SK-N-SH (cell line): ENCODE data around the gene SYNJ1. TPM values are rescaled to one million over a fixed set of nuclear protein-coding genes. Genes with fewer than 3 reads are reported as not detected.

ENCODE experiments used
- CTCF ChIA-PET: fragments of 300-600, 350-600 bp; formaldehyde crosslinking; extraction: SDS; loops from one replicate; lab custom pipeline; 2021; lab: Yijun Ruan, JAX
- POLR2A ChIA-PET: fragments of 350-600 bp; sonication (Branson Sonifier 250); formaldehyde crosslinking; extraction: SDS; loops from one replicate; lab custom pipeline; 2020; ENCODE audit warnings: antibody characterized with exemption, inconsistent platforms; lab: Yijun Ruan, JAX
- DNase-seq: peaks from one replicate; pipeline ENCODE4 v3.0.0; 2012
- H2AFZ ChIP-seq: fragments of 200-600 bp; sonication (generic); 2 replicates; pipeline ENCODE4 v1.8.1; 2016; ENCODE audit warnings: antibody characterized with exemption, mild to moderate bottlenecking, low read depth
- H3F3A ChIP-seq: fragments of 200-600 bp; sonication (generic); replicated peaks from 2 replicates; pipeline ENCODE3; 2016; ENCODE audit warnings: antibody characterized with exemption, mild to moderate bottlenecking; ENCODE audit not compliant: insufficient read depth
- H3K27ac ChIP-seq, 2 experiments: fragments of 200-500 bp in 1 of 2; fragments of 200-600 bp in 1 of 2; sonication (Bioruptor generic) in 1 of 2; sonication (generic), shearing (Covaris generic) in 1 of 2; 2 replicates each; pipeline versions ENCODE4 v1.5.1 to v1.6.1; 2014 to 2016; ENCODE audit warnings: low read depth in 2 of 2, inconsistent platforms in 1 of 2, low read length in 1 of 2, mild to moderate bottlenecking in 1 of 2, mixed read lengths in 1 of 2
- H3K27me3 ChIP-seq: fragments of 200-600 bp; sonication (generic), shearing (Covaris generic); 2 replicates; pipeline ENCODE4 v1.6.1; 2016; ENCODE audit warnings: mixed run types; ENCODE audit not compliant: insufficient read depth
- H3K36me3 ChIP-seq, 2 experiments: fragments of 200-500 bp in 1 of 2; fragments of 200-600 bp in 1 of 2; sonication (Bioruptor generic) in 1 of 2; sonication (generic) in 1 of 2; replicated peaks in 1 of 2; 2 replicates each; pipeline versions ENCODE3 to v1.5.1; 2014 to 2016; ENCODE audit warnings: low read length in 1 of 2, mild to moderate bottlenecking in 1 of 2; ENCODE audit not compliant: insufficient read depth in 2 of 2, control insufficient read depth in 1 of 2
- H3K4me1 ChIP-seq, 2 experiments: fragments of 200-500 bp in 1 of 2; fragments of 200-600 bp in 1 of 2; sonication (Bioruptor generic) in 1 of 2; sonication (generic), shearing (Covaris generic) in 1 of 2; 2 replicates each; pipeline versions ENCODE4 v1.5.1 to v1.6.1; 2014 to 2016; ENCODE audit warnings: low read depth in 1 of 2, low read length in 1 of 2, mixed run types in 1 of 2; ENCODE audit not compliant: insufficient read depth in 2 of 2, control insufficient read depth in 1 of 2
- H3K4me2 ChIP-seq: fragments of 200-600 bp; sonication (generic), shearing (Covaris generic); 2 replicates; pipeline ENCODE4 v1.6.1; 2017; ENCODE audit warnings: mixed run types
- H3K4me3 ChIP-seq, 2 experiments: fragments of 200-500 bp in 1 of 2; fragments of 200-600 bp in 1 of 2; sonication (Bioruptor generic) in 1 of 2; sonication (generic), shearing (Covaris generic) in 1 of 2; 2 replicates each; pipeline versions ENCODE4 v1.5.1 to v1.8.1; 2014 to 2016; ENCODE audit warnings: low read depth in 2 of 2, inconsistent platforms in 1 of 2, low read length in 1 of 2, mild to moderate bottlenecking in 1 of 2, mixed read lengths in 1 of 2, moderate library complexity in 1 of 2
- H3K79me2 ChIP-seq: fragments of 200-600 bp; sonication (generic); 2 replicates; pipeline ENCODE4 v1.8.1; 2017; ENCODE audit warnings: mild to moderate bottlenecking; ENCODE audit not compliant: insufficient read depth
- H3K9ac ChIP-seq: fragments of 200-600 bp; sonication (generic); 2 replicates; pipeline ENCODE4 v1.6.1; 2017; ENCODE audit warnings: mixed run types
- H3K9me2 ChIP-seq: fragments of 200-600 bp; sonication (generic); 2 replicates; pipeline ENCODE4 v1.6.1; 2017; ENCODE audit warnings: mixed run types
- H3K9me3 ChIP-seq: fragments of 200-600 bp; sonication (generic); 2 replicates; pipeline ENCODE4 v1.6.1; 2017; ENCODE audit warnings: mixed run types, mild to moderate bottlenecking, moderate library complexity
- H4K20me1 ChIP-seq: fragments of 200-600 bp; sonication (generic); 2 replicates; pipeline ENCODE4 v1.6.1; 2017; ENCODE audit warnings: mild to moderate bottlenecking, mixed run types; ENCODE audit not compliant: insufficient read depth
- CTCF ChIP-seq: fragments of 200-600 bp; sonication (generic); IDR thresholded peaks from 2 replicates; pipeline ENCODE4 v1.6.1; 2017; ENCODE audit warnings: antibody characterized with exemption, mild to moderate bottlenecking, moderate library complexity
- EP300 ChIP-seq, 2 experiments: IDR thresholded peaks; 2 replicates each; pipeline versions ENCODE4 v1.4.0 to v1.6.1; 2012; ENCODE audit warnings: borderline replicate concordance in 1 of 2, low read depth in 1 of 2, low read length in 1 of 2
- FOSL2 ChIP-seq: IDR thresholded peaks from 2 replicates; pipeline ENCODE4 v1.4.0; 2012; ENCODE audit warnings: low read depth, mild to moderate bottlenecking, moderate library complexity, borderline replicate concordance
- FOXJ3 ChIP-seq: sonication (generic); formaldehyde crosslinking; IDR thresholded peaks from 2 replicates; pipeline ENCODE4 v1.5.1; 2020; ENCODE audit warnings: mild to moderate bottlenecking, missing genetic modification reagents
- FOXM1 ChIP-seq: IDR thresholded peaks from 2 replicates; pipeline ENCODE4 v1.4.0; 2012; ENCODE audit warnings: low read depth, mild to moderate bottlenecking
- GABPA ChIP-seq: IDR thresholded peaks from 2 replicates; pipeline ENCODE4 v1.4.0; 2012; ENCODE audit warnings: low read depth, mild to moderate bottlenecking
- JUND ChIP-seq: IDR thresholded peaks from 2 replicates; pipeline ENCODE4 v1.4.0; 2012
- MXI1 ChIP-seq: IDR thresholded peaks from 2 replicates; pipeline ENCODE4 v1.6.1; 2012; ENCODE audit warnings: mild to moderate bottlenecking, low read depth, low read length, improper control_type of control experiment
- NRF1 ChIP-seq: IDR thresholded peaks from 2 replicates; pipeline ENCODE4 v1.6.1; 2012; ENCODE audit warnings: low read depth, mild to moderate bottlenecking, low read length
- POLR2AphosphoS5 ChIP-seq: IDR thresholded peaks from 2 replicates; pipeline ENCODE4 v1.6.1; 2012; ENCODE audit warnings: low read depth, low read length
- RCOR1 ChIP-seq: fragments of 150-350 bp; IDR thresholded peaks from 2 replicates; pipeline ENCODE4 v1.6.1; 2017; ENCODE audit warnings: antibody characterized with exemption, low read length
- RFX5 ChIP-seq: IDR thresholded peaks from 2 replicates; pipeline ENCODE4 v1.6.1; 2012; ENCODE audit warnings: mild to moderate bottlenecking, improper control_type of control experiment, low read length
- SMC3 ChIP-seq: IDR thresholded peaks from 2 replicates; pipeline ENCODE4 v1.6.1; 2012; ENCODE audit warnings: low read depth, low read length, improper control_type of control experiment
- TCF12 ChIP-seq: IDR thresholded peaks from 2 replicates; pipeline ENCODE4 v1.4.0; 2012
- USF1 ChIP-seq: IDR thresholded peaks from 2 replicates; pipeline ENCODE4 v1.4.0; 2012; ENCODE audit warnings: low read depth, borderline replicate concordance
- YY1 ChIP-seq: IDR thresholded peaks from 2 replicates; pipeline ENCODE4 v1.4.0; 2012; ENCODE audit warnings: low read depth, mild to moderate bottlenecking
- WGBS: methylation state at CpG from one replicate; pipeline ENCODE4 v1.1.6; 2017; ENCODE audit warnings: low lambda C conversion rate; 5-methylcytosine and 5-hydroxymethylcytosine counted together
- polyA plus RNA-seq, 3 experiments: library from polyadenylated mRNA; depleted of rRNA; stranded (reverse); fragments of >200 nt; gene quantifications; 2 replicates each; pipeline ENCODE4 v1.2.3, GENCODE V29; 2012

SYNJ1 gene
- polyA plus RNA-seq, 1 of the 3 experiments (the other 2 are of a cell fraction), result 3.3 TPM

- H3K9me3 ChIP-seq, result no peaks in the 10 kb centered on the region
- POLR2A ChIA-PET, result interaction anchor here (0.6 to 1.5 kb wide), 4 partner anchors 19 to 763 kb away, joined by 3 to 11 read pairs (median 5); partner anchors contain the start of genes CFAP298, DNAJC28 and PAXBP1
- WGBS, result 19% methylated on average over 13 of the region's 13 CpGs
- no peak for TF ChIP-seq EP300 (IDR thresholded peaks at IDR 0.05; ENCODE audit: borderline replicate concordance in 1 of 2, low read depth in 1 of 2, low read length in 1 of 2)
- no peak for TF ChIP-seq FOXJ3 (CRISPR knock-in tag)
- TF ChIP-seq JUND, result no peak
- no peak for TF ChIP-seq GABPA
- TF ChIP-seq RFX5, result no peak
- TF ChIP-seq, all 33 proteins: peak for 0
- H3K4me2 ChIP-seq, result peak overlapping the region; percentile 86
- H3K79me2 ChIP-seq, result peaks cover 17% of the 10 kb centered on the region
- no peaks in the 10 kb centered on the region for H3K27me3 ChIP-seq
- H3K4me3 ChIP-seq, result peak overlapping the region; percentile 83 to 94
- H3F3A ChIP-seq, result peaks cover 2% of the 10 kb centered on the region
- H3K36me3 ChIP-seq, result peaks cover 11 to 19% of the 10 kb centered on the region in 2 experiments
- H3K9me2 ChIP-seq, result no peaks in the 10 kb centered on the region
- H3K4me1 ChIP-seq, result peaks cover 0 to 14% of the 10 kb centered on the region in 2 experiments; a peak in 2 of 4 replicates
- H4K20me1 ChIP-seq, result no peaks in the 10 kb centered on the region
- H2AFZ ChIP-seq, result peak overlapping the region; percentile 90; the same call in 1 of the 2 replicates
- no peak for DNase-seq
- peak overlapping the region; percentile 81 to 91 for H3K27ac ChIP-seq
- CTCF ChIA-PET, result interaction anchor here (0.6 to 1.9 kb wide), 5 partner anchors 26 to 73 kb away, joined by 3 to 8 read pairs (median 3); partner anchors contain the start of gene PAXBP1
- peak overlapping the region; percentile 68; the same call in 1 of the 2 replicates for H3K9ac ChIP-seq
Measured at GRCh38 chr21:32728456-32728839, 635 bp upstream of the SYNJ1 start.

GRCh38 chr21:32726839-32727686, 750 bp downstream of the SYNJ1 start:
- H3F3A ChIP-seq, result no peaks in the 10 kb centered on the region
- H3K4me2 ChIP-seq, result peak overlapping the region; percentile 86
- no peaks in the 10 kb centered on the region for H3K9me2 ChIP-seq
- peak overlapping the region; percentile 79 to 81 for H3K27ac ChIP-seq
- H3K79me2 ChIP-seq, result peaks cover 17% of the 10 kb centered on the region
- peak overlapping the region; percentile 68 for H3K9ac ChIP-seq
- H4K20me1 ChIP-seq, result no peaks in the 10 kb centered on the region
- H3K27me3 ChIP-seq, result no peaks in the 10 kb centered on the region
- CTCF ChIA-PET, result interaction anchor here (0.7 to 1.9 kb wide), 6 partner anchors 10 to 115 kb away, joined by 3 to 8 read pairs (median 4); partner anchors contain the start of gene CFAP298
- TF ChIP-seq FOXM1 (no peak), TCF12 (no peak)
- peaks cover 0 to 12% of the 10 kb centered on the region in 2 experiments; a peak in 2 of 4 replicates for H3K4me1 ChIP-seq
- no peaks in the 10 kb centered on the region for H3K9me3 ChIP-seq
- H3K36me3 ChIP-seq, result peaks cover 2 to 11% of the 10 kb centered on the region in 2 experiments
- WGBS, result 2% methylated on average over 26 of the region's 42 CpGs
- H2AFZ ChIP-seq, result peak overlapping the region; percentile 95
- H3K4me3 ChIP-seq, result peak overlapping the region; percentile 83 to 94
- DNase-seq, result peak; percentile 34
- POLR2A ChIA-PET, result interaction anchor here (0.7 to 1.5 kb wide), 5 partner anchors 12 to 115 kb away, joined by 3 to 11 read pairs (median 4); partner anchors contain the start of genes CFAP298 and PAXBP1

GRCh38 chr21:32719085-32719484, 8.7 kb downstream of the SYNJ1 start:
- CTCF ChIA-PET, result interaction anchor here (0.9 kb wide), 1 partner anchor 20 kb away, joined by 3 read pairs; no protein-coding TSS in a partner anchor
- no peak overlapping the region for H3K27ac ChIP-seq
- H4K20me1 ChIP-seq, result no peaks in the 10 kb centered on the region
- peaks cover 5 to 32% of the 10 kb centered on the region in 2 experiments for H3K36me3 ChIP-seq
- H3K4me1 ChIP-seq, result no peaks in the 10 kb centered on the region; a peak in 1 of 4 replicates
- H3K9me3 ChIP-seq, result 0 out of 2 replicates have a peak, but pooled peaks cover 2% of the 10 kb centered on the region
- H3K4me2 ChIP-seq, result no peak overlapping the region
- no peak overlapping the region for H3K9ac ChIP-seq
- DNase-seq, result no peak
- H3K9me2 ChIP-seq, result no peaks in the 10 kb centered on the region
- POLR2A ChIA-PET, result no interaction called here
- 92% methylated on average over 5 of the region's 5 CpGs for WGBS
- H3K79me2 ChIP-seq, result no peaks in the 10 kb centered on the region; the same call in 1 of the 2 replicates
- H3K4me3 ChIP-seq, result no peak overlapping the region
- no peaks in the 10 kb centered on the region for H3F3A ChIP-seq
- no peaks in the 10 kb centered on the region for H3K27me3 ChIP-seq
- TF ChIP-seq FOSL2, result no peak
- no peak for TF ChIP-seq POLR2AphosphoS5
- no peak for TF ChIP-seq CTCF
- no peak for TF ChIP-seq YY1
- no peak for TF ChIP-seq MXI1
- TF ChIP-seq RCOR1, result no peak
- TF ChIP-seq NRF1, result no peak
- no peak for TF ChIP-seq USF1
- no peak for TF ChIP-seq SMC3
- TF ChIP-seq, all 33 proteins: peak for 0
- no peak overlapping the region for H2AFZ ChIP-seq
